ENCODE results near the gene C6.

C6 gene

DNA sequence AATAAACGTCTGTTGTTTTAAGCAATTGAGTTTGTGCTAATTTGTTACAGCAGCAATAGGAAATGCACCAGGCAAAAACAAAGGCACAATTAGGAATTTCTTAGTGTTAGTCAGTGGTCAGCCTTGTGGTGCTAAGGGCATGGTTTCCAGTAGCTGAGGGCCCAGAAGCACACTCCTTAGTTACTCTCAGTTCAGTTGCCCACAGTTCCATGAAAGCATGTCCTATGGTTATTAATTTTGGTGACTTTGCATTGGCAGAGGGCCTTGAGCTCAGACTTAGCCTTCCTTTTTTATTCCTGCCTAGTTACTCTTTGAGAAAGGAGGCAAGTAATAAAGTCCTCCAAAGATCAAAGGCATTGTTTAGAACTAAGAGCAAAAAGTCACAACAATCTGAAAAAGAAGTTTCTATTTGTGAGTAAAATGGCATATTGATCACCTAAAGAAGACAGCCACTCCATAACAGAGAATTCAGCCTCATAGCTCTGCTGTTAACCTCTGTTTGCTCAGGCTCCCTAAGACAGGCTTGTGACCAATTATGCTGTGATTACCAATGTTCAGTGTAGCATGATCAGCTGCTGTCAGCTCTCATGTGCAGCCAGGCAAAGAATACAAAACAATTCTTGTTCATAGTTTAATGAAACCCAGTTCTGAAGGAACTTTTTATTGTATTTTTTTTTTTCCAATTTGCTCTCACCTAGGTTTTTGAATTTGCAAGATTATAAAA lies 85.2 kb downstream of the C6 start:
- Histone ChIP-seq H3K36me3 (no peaks in the 10 kb centered on the region), H3K4me3 (ENCODE audit: low read depth, low read length) (no peak overlapping the region), H3K9me3 (ENCODE audit: severe bottlenecking) (no peaks in the 10 kb centered on the region), H3K27ac (no peak overlapping the region), H3K27me3 (ENCODE audit: insufficient read depth, low read depth, severe bottlenecking) (no peaks in the 10 kb centered on the region)
- TF ChIP-seq, protein P1, sequence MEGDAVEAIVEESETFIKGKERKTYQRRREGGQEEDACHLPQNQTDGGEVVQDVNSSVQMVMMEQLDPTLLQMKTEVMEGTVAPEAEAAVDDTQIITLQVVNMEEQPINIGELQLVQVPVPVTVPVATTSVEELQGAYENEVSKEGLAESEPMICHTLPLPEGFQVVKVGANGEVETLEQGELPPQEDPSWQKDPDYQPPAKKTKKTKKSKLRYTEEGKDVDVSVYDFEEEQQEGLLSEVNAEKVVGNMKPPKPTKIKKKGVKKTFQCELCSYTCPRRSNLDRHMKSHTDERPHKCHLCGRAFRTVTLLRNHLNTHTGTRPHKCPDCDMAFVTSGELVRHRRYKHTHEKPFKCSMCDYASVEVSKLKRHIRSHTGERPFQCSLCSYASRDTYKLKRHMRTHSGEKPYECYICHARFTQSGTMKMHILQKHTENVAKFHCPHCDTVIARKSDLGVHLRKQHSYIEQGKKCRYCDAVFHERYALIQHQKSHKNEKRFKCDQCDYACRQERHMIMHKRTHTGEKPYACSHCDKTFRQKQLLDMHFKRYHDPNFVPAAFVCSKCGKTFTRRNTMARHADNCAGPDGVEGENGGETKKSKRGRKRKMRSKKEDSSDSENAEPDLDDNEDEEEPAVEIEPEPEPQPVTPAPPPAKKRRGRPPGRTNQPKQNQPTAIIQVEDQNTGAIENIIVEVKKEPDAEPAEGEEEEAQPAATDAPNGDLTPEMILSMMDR (IDR thresholded peaks at IDR 0.05; ENCODE audit: low read depth, low read length) = no peak
- no peak for DNase-seq

DNA sequence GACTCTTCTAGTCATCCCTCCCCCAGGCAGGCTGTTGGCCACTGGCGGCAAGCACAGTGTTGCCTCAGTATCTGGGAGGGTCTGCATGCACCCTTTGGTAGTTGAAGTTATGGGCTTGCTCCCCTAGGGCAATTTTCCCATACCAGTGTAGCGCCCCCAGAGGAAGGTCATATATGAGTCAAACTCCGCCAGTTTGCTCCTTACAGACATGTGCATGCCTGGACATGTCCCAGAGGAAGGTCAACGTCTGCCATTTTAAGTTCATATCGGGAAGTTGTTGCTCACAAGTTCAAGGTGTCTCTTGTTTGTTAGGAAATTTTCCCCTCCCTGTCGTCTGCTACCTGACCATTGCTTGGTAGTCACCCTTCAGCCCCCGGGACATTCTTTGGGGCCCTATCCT lies 90.9 kb downstream of the C6 start:
- Histone ChIP-seq H3K4me3 (ENCODE audit: low read depth, low read length) (no peak overlapping the region), H3K27me3 (ENCODE audit: insufficient read depth, low read depth, severe bottlenecking) (no peaks in the 10 kb centered on the region), H3K27ac (no peak overlapping the region), H3K9me3 (ENCODE audit: severe bottlenecking) (no peaks in the 10 kb centered on the region), H3K36me3 (no peaks in the 10 kb centered on the region)
- TF ChIP-seq, protein P1 (IDR thresholded peaks at IDR 0.05; ENCODE audit: low read depth, low read length) = no peak
- no peak for DNase-seq

DNA sequence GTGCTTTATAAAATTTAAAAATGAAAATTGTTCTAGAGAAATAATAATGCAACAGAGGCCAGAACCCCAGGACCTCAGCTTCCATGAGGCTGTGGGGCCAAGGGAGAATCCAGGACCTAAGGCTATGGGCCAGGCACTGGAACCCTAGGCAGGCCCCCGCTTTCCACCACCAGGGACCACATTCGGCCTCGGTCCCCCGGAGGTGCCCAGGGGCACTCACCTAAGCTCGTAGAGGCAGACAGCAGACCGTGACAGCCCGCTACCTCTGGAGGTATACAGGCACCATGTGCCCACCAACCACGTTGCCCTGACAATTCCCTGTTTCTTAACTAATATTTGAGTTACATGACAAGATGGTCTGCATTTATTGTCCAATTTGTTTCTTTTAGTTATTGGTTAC lies 92.7 kb downstream of the C6 start:
- no peaks in the 10 kb centered on the region for H3K27me3 ChIP-seq (ENCODE audit: insufficient read depth, low read depth, severe bottlenecking)
- no peak overlapping the region for H3K27ac ChIP-seq
- H3K9me3 ChIP-seq (ENCODE audit: severe bottlenecking) = no peaks in the 10 kb centered on the region
- TF ChIP-seq, protein P1 (IDR thresholded peaks at IDR 0.05; ENCODE audit: low read depth, low read length) = no peak
- DNase-seq = no peak
- H3K4me3 ChIP-seq (ENCODE audit: low read depth, low read length) = no peak overlapping the region
- no peaks in the 10 kb centered on the region for H3K36me3 ChIP-seq

DNA sequence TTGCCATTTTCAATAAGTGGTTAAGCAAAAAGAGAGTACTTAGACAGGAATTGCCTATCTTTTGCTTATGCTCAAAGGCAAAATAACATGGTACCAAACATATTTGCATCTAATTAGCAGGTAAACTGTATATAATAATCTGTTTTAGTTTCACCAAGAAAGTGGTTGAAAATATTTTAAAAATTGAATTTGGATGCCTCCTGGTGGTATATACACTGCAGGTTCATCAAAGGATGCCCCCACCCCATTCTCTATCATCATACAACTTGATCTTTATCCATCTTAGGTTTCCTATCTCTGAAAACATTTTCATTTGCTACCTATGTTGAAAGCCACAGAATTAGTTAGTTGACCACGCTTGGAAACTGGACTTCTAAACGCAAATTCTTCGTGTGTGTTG lies 95.2 kb downstream of the C6 start:
- no peaks in the 10 kb centered on the region for H3K27me3 ChIP-seq (ENCODE audit: insufficient read depth, low read depth, severe bottlenecking)
- no peak overlapping the region for H3K27ac ChIP-seq
- TF ChIP-seq, protein P1 (IDR thresholded peaks at IDR 0.05; ENCODE audit: low read depth, low read length) = no peak
- H3K4me3 ChIP-seq (ENCODE audit: low read depth, low read length) = no peak overlapping the region
- no peak for DNase-seq
- no peaks in the 10 kb centered on the region for H3K9me3 ChIP-seq (ENCODE audit: severe bottlenecking)
- H3K36me3 ChIP-seq = no peaks in the 10 kb centered on the region

DNA sequence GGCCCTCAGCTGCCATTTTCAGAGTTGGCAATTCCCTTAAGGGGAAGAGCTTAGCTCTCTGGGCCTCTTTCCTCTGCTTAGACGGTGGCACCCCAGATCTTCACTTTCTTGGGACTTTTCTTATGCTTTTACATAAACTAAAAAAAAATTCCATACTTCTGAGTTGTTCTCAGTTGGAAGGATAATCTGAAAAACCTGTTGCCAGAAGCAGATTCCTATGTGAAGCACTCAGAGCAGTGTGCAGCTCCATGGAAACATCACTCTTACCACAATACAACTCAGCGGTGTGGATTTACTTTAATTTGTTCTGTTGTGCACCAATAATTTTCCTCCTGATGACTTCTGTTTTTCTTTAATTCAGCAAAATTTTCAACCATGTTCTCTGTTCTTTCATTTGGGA lies 98.1 kb downstream of the C6 start:
- Histone ChIP-seq H3K4me3 (ENCODE audit: low read depth, low read length) (no peak overlapping the region), H3K27me3 (ENCODE audit: insufficient read depth, low read depth, severe bottlenecking) (no peaks in the 10 kb centered on the region), H3K36me3 (no peaks in the 10 kb centered on the region), H3K27ac (no peak overlapping the region), H3K9me3 (ENCODE audit: severe bottlenecking) (no peaks in the 10 kb centered on the region)
- TF ChIP-seq, protein P1 (IDR thresholded peaks at IDR 0.05; ENCODE audit: low read depth, low read length) = no peak
- DNase-seq = no peak

Measured in WERI-Rb-1 (cell line).